Calu3 (cell line): ENCODE measurements around the gene WNT4. TPM values are rescaled to one million over a fixed set of nuclear protein-coding genes. Genes with fewer than 3 reads are reported as not detected.

Experiments used
- BruUV-seq: library from RNA; stranded (reverse); fragments of 400-500 nt; replicated peaks from 2 replicates; lab custom pipeline; 2021; lab: Mats Ljungman, UMichigan
- CTCF ChIA-PET: fragments of 300-600 bp; sonication (Branson Sonifier 250); formaldehyde crosslinking; loops from one replicate; lab custom pipeline; 2022; ENCODE audit warnings: antibody characterized with exemption; lab: Charles Lee
- DNase-seq: peaks from one replicate; pipeline ENCODE4 v3.0.0; 2022
- H3K27ac Mint-ChIP-seq: one replicate; pipeline ENCODE4 v1.8.0; 2022; ENCODE audit warnings: mixed read lengths; ENCODE audit not compliant: unreplicated experiment
- H3K27me3 Mint-ChIP-seq: one replicate; pipeline ENCODE4 v1.8.0; 2022; ENCODE audit warnings: mixed read lengths; ENCODE audit not compliant: unreplicated experiment
- H3K36me3 Mint-ChIP-seq: one replicate; pipeline ENCODE4 v1.8.0; 2022; ENCODE audit warnings: mild to moderate bottlenecking, moderate library complexity, mixed read lengths; ENCODE audit not compliant: insufficient read depth, unreplicated experiment
- H3K4me1 Mint-ChIP-seq: one replicate; pipeline ENCODE4 v1.8.0; 2022; ENCODE audit warnings: mild to moderate bottlenecking, low read depth, mixed read lengths; ENCODE audit not compliant: unreplicated experiment
- H3K4me3 Mint-ChIP-seq: one replicate; pipeline ENCODE4 v1.8.0; 2022; ENCODE audit warnings: mild to moderate bottlenecking, low read depth, moderate library complexity, mixed read lengths; ENCODE audit not compliant: unreplicated experiment
- H3K9me3 Mint-ChIP-seq: one replicate; pipeline ENCODE4 v1.8.0; 2022; ENCODE audit warnings: low read depth, mixed read lengths; ENCODE audit not compliant: unreplicated experiment
- CTCF ChIP-seq: fragments of 200-600 bp; IDR thresholded peaks from one replicate; pipeline ENCODE4 v1.8.0; 2022; ENCODE audit warnings: antibody characterized with exemption; ENCODE audit not compliant: unreplicated experiment
- intact Hi-C: fragments of 100-400 bp; cut with micrococcal nuclease; formaldehyde crosslinking; loops from one replicate; pipeline ENCODE4 v1.10.0; 2022; ENCODE audit not compliant: unreplicated experiment
- total RNA-seq: library from RNA; stranded (reverse); gene quantifications from 2 replicates; pipeline ENCODE4 v1.2.3, GENCODE V29; 2022

WNT4 gene
- total RNA-seq, 1 experiment from 2014 or later, result 1.9 TPM

GRCh38 chr1:22142315-22143064 is 407 bp downstream of the WNT4 start:
- Mint-ChIP-seq H3K27ac (no peak overlapping the region), H3K4me3 (peak overlapping the region; percentile 59), H3K36me3 (peaks cover 24% of the 10 kb centered on the region), H3K9me3 (no peaks in the 10 kb centered on the region), H3K27me3 (no peaks in the 10 kb centered on the region), H3K4me1 (no peaks in the 10 kb centered on the region)
- intact Hi-C loops, result no loop called here
- no TSS peak for BruUV-seq
- TF ChIP-seq CTCF, result no peak
- CTCF ChIA-PET, result interaction anchor here (0.6 to 1.3 kb wide), 2 partner anchors 274 to 279 kb away, joined by 3 to 5 read pairs; no protein-coding TSS in a partner anchor
- DNase-seq, result peak; percentile 31

- no peaks in the 10 kb centered on the region for H3K4me1 Mint-ChIP-seq
- H3K36me3 Mint-ChIP-seq, result peaks cover 24% of the 10 kb centered on the region
- no peak overlapping the region for H3K27ac Mint-ChIP-seq
- H3K4me3 Mint-ChIP-seq, result peak overlapping the region; percentile 59
- no peak for DNase-seq
- intact Hi-C loops, result no loop called here
- H3K9me3 Mint-ChIP-seq, result no peaks in the 10 kb centered on the region
- CTCF ChIA-PET, result interaction anchor here (0.6 kb wide), 1 partner anchor 279 kb away, joined by 3 read pairs; no protein-coding TSS in a partner anchor
- no TSS peak for BruUV-seq
- no peak for TF ChIP-seq CTCF
- H3K27me3 Mint-ChIP-seq, result no peaks in the 10 kb centered on the region
Measured at GRCh38 chr1:22141554-22142314, 1.2 kb downstream of the WNT4 start.

GRCh38 chr1:22140694-22141093 is 2.2 kb downstream of the WNT4 start:
- intact Hi-C loops, result no loop called here
- Mint-ChIP-seq H3K27me3 (no peaks in the 10 kb centered on the region), H3K27ac (no peak overlapping the region), H3K4me1 (no peaks in the 10 kb centered on the region), H3K36me3 (peaks cover 24% of the 10 kb centered on the region), H3K4me3 (no peak overlapping the region), H3K9me3 (no peaks in the 10 kb centered on the region)
- TF ChIP-seq CTCF, result no peak
- peak; percentile 49 for DNase-seq
- CTCF ChIA-PET, result no interaction called here
- BruUV-seq, result no TSS peak

- intact Hi-C loops, result no loop called here
- Mint-ChIP-seq H3K36me3 (peaks cover 24% of the 10 kb centered on the region), H3K4me3 (no peak overlapping the region), H3K4me1 (no peaks in the 10 kb centered on the region), H3K9me3 (no peaks in the 10 kb centered on the region), H3K27ac (no peak overlapping the region), H3K27me3 (no peaks in the 10 kb centered on the region)
- DNase-seq, result no peak
- CTCF ChIA-PET, result interaction anchor here (0.6 kb wide), 1 partner anchor 41 kb away, joined by 3 read pairs; no protein-coding TSS in a partner anchor
- BruUV-seq, result no TSS peak
- no peak for TF ChIP-seq CTCF
Measured at GRCh38 chr1:22139817-22140216, 3.1 kb downstream of the WNT4 start.
